SK-N-SH (cell line): ENCODE data around the gene ZBTB38. TPM values are rescaled to one million over a fixed set of nuclear protein-coding genes. Genes with fewer than 3 reads are reported as not detected.

ENCODE experiments used
- polyA plus RNA-seq, 3 experiments: library from polyadenylated mRNA; depleted of rRNA; stranded (reverse); fragments of >200 nt; gene quantifications; 2 replicates each; pipeline ENCODE4 v1.2.3, GENCODE V29; 2012

ZBTB38 gene
- polyA plus RNA-seq, 1 of the 3 experiments (the other 2 are of a cell fraction) = 10.1 TPM

Other genes with a start within 250 kb of the ZBTB38 start
- gene PXYLP1, start 136.7 kb upstream of the ZBTB38 start, polyA plus RNA-seq (2012; rRNA removed) = 8.6 and 12.1 TPM in 2 replicates
- 2.4 and 3.1 TPM in 2 replicates for gene RASA2, start 118.5 kb downstream of the ZBTB38 start, polyA plus RNA-seq (2012; rRNA removed)